HCT116 (cell line): ENCODE data around the gene GABRE. TPM values are rescaled to one million over a fixed set of nuclear protein-coding genes. Genes with fewer than 3 reads are reported as not detected.

ENCODE experiments used
- ATAC-seq: fragments of 200-7000 bp; cut with Tn5 transposase; 2 replicates; pipeline ENCODE4 v1.9.1; 2020; ENCODE audit warnings: mild to moderate bottlenecking, moderate library complexity
- BruUV-seq: library from RNA; stranded (reverse); fragments of 400-500 nt; replicated peaks from 2 replicates; lab custom pipeline; 2021; lab: Mats Ljungman, UMichigan
- CTCF ChIA-PET: fragments of 300-600 bp; sonication (Branson Sonifier 250); formaldehyde crosslinking; loops from one replicate; lab custom pipeline; 2021; ENCODE audit warnings: antibody characterized with exemption; lab: Charles Lee
- POLR2A ChIA-PET: fragments of 300-600, 350-600 bp; sonication (Branson Sonifier 250); formaldehyde crosslinking; loops from one replicate; lab custom pipeline; 2021; ENCODE audit warnings: antibody characterized with exemption; lab: Charles Lee
- RAD21 ChIA-PET, 2 experiments: fragments of 300-600 bp; sonication (Branson Sonifier 250); formaldehyde crosslinking; loops; one replicate each; lab custom pipeline; 2023; ENCODE audit warnings: low total read pairs in 2 of 2; ENCODE audit not compliant: uncharacterized antibody in 2 of 2, unreplicated experiment in 2 of 2, low non-redundant PET in 1 of 2; lab: Charles Lee
- DNase-seq: peaks from one replicate; pipeline ENCODE4 v3.0.0-alpha.2; 2010; ENCODE audit warnings: low read depth, low spot score
- H2AFZ ChIP-seq: fragments of 200-600 bp; shearing (Covaris generic), sonication (generic); 2 replicates; pipeline ENCODE4 v1.6.1; 2017; ENCODE audit warnings: low read depth, mixed run types, mixed read lengths, antibody characterized with exemption, low read length; ENCODE audit not compliant: poor library complexity, severe bottlenecking
- H3K27ac ChIP-seq: 2 replicates; pipeline ENCODE4 v1.5.1; 2012; ENCODE audit warnings: low read depth, low read length
- H3K27me3 ChIP-seq: fragments of 200-600 bp; sonication (generic); 2 replicates; pipeline ENCODE4 v1.6.1; 2016; ENCODE audit warnings: mixed run types, low read length, mixed read lengths; ENCODE audit not compliant: insufficient read depth
- H3K36me3 ChIP-seq, 2 experiments: fragments of 200-500 bp in 1 of 2; fragments of 200-600 bp in 1 of 2; sonication (Bioruptor generic) in 1 of 2; sonication (generic) in 1 of 2; 2 replicates each; pipeline versions ENCODE4 v1.5.1 to v1.6.1; 2014 to 2016; ENCODE audit warnings: low read length in 2 of 2, inconsistent platforms in 1 of 2, mixed read lengths in 1 of 2, mixed run types in 1 of 2; ENCODE audit not compliant: insufficient read depth in 2 of 2, control insufficient read depth in 1 of 2
- H3K4me1 ChIP-seq, 2 experiments: fragments of 200-600 bp in 1 of 2; sonication (generic) in 1 of 2; 2 replicates each; pipeline versions ENCODE4 v1.5.1 to v1.6.1; 2012 to 2017; ENCODE audit warnings: low read length in 2 of 2, inconsistent platforms in 1 of 2, mild to moderate bottlenecking in 1 of 2, mixed read lengths in 1 of 2, mixed run types in 1 of 2, moderate library complexity in 1 of 2; ENCODE audit not compliant: insufficient read depth in 2 of 2, control insufficient read depth in 1 of 2
- H3K4me2 ChIP-seq: fragments of 200-600 bp; sonication (generic); 2 replicates; pipeline ENCODE4 v1.6.1; 2017; ENCODE audit warnings: mixed run types, low read length, mixed read lengths
- H3K4me3 ChIP-seq, 2 experiments: fragments of 200-600 bp in 1 of 2; sonication (generic) in 1 of 2; replicated peaks in 1 of 2; 2 replicates each; pipeline ENCODE4 v1.5.1; 2011 to 2016; ENCODE audit warnings: low read length in 2 of 2, control low read depth in 1 of 2, low read depth in 1 of 2, mild to moderate bottlenecking in 1 of 2, mixed read lengths in 1 of 2, mixed run types in 1 of 2
- H3K79me2 ChIP-seq: fragments of 200-600 bp; sonication (generic); 2 replicates; pipeline ENCODE4 v1.6.1; 2017; ENCODE audit warnings: mild to moderate bottlenecking, mixed run types, low read length, moderate library complexity, mixed read lengths; ENCODE audit not compliant: insufficient read depth
- H3K9ac ChIP-seq: fragments of 200-600 bp; sonication (generic); 2 replicates; pipeline ENCODE4 v1.6.1; 2016; ENCODE audit warnings: low read length, mixed read lengths
- H3K9me2 ChIP-seq: fragments of 200-600 bp; sonication (generic), shearing (Covaris generic); 2 replicates; pipeline ENCODE4 v1.6.1; 2017; ENCODE audit warnings: mixed run types, mild to moderate bottlenecking, moderate library complexity; ENCODE audit not compliant: insufficient read depth
- H3K9me3 ChIP-seq, 2 experiments: fragments of 200-500 bp in 1 of 2; fragments of 200-600 bp in 1 of 2; sonication (Bioruptor generic) in 1 of 2; sonication (generic) in 1 of 2; 2 replicates each; pipeline ENCODE4 v1.6.1; 2014 to 2017; ENCODE audit warnings: low read length in 2 of 2, mixed read lengths in 2 of 2, inconsistent platforms in 1 of 2, low read depth in 1 of 2, mild to moderate bottlenecking in 1 of 2, mixed run types in 1 of 2, moderate library complexity in 1 of 2; ENCODE audit not compliant: control insufficient read depth in 1 of 2, insufficient read depth in 1 of 2
- H4K20me1 ChIP-seq: fragments of 200-600 bp; sonication (generic), shearing (Covaris generic); 2 replicates; pipeline ENCODE4 v1.6.1; 2017; ENCODE audit warnings: mixed run types, mild to moderate bottlenecking, moderate library complexity; ENCODE audit not compliant: insufficient read depth
- CEBPB ChIP-seq: IDR thresholded peaks from 2 replicates; pipeline ENCODE4 v1.6.1; 2012; ENCODE audit warnings: low read depth
- ELF1 ChIP-seq: IDR thresholded peaks from 2 replicates; pipeline ENCODE4 v1.6.1; 2012; ENCODE audit warnings: low read depth, borderline replicate concordance
- EZH2 ChIP-seq: fragments of 200-600 bp; sonication (generic); IDR thresholded peaks from 2 replicates; pipeline ENCODE4 v1.6.1; 2017; ENCODE audit warnings: antibody characterized with exemption, mixed run types
- FOSL1 ChIP-seq: IDR thresholded peaks from 2 replicates; pipeline ENCODE4 v1.6.1; 2012; ENCODE audit warnings: low read depth
- JUND ChIP-seq: IDR thresholded peaks from 2 replicates; pipeline ENCODE4 v1.6.1; 2012
- POLR2A ChIP-seq: IDR thresholded peaks from 2 replicates; pipeline ENCODE4 v1.7.0; 2011; ENCODE audit warnings: borderline replicate concordance; ENCODE audit not compliant: insufficient read depth, insufficient read length; ENCODE audit errors: extremely low read depth
- RAD21 ChIP-seq: IDR thresholded peaks from 2 replicates; pipeline ENCODE4 v1.6.1; 2012; ENCODE audit warnings: low read depth, mild to moderate bottlenecking
- SIN3A ChIP-seq: IDR thresholded peaks from 2 replicates; pipeline ENCODE4 v1.6.1; 2012; ENCODE audit warnings: low read depth
- SP1 ChIP-seq: IDR thresholded peaks from 2 replicates; pipeline ENCODE4 v1.6.1; 2012; ENCODE audit warnings: low read depth
- SRF ChIP-seq: IDR thresholded peaks from 2 replicates; pipeline ENCODE4 v1.6.1; 2012; ENCODE audit warnings: low read depth
- ZNF274 ChIP-seq: fragments of 200-500 bp; sonication (Bioruptor generic); IDR thresholded peaks from 2 replicates; pipeline ENCODE4 v1.6.1; 2014; ENCODE audit warnings: mild to moderate bottlenecking, low read depth, low read length, inconsistent platforms
- intact Hi-C: fragments of 100-400 bp; cut with micrococcal nuclease; formaldehyde crosslinking; loops from 2 replicates; pipeline ENCODE4 v1.10.0; 2022
- total RNA-seq: library from RNA; stranded (reverse); gene quantifications from one replicate; pipeline ENCODE4 v1.2.1, GENCODE V29; 2021; ENCODE audit not compliant: unreplicated experiment
- TF ChIP-seq, protein P1 (sequence below): IDR thresholded peaks from 2 replicates; pipeline ENCODE4 v1.6.1; 2012
- TF ChIP-seq, protein P2 (sequence below), 3 experiments: fragments of 200-600 bp in 1 of 3; sonication (generic) in 1 of 3; IDR thresholded peaks in 2 of 3; conservative IDR thresholded peaks in 1 of 3; 2 replicates each; pipeline ENCODE4 v1.5.1; 2012 to 2017; ENCODE audit warnings: low read depth in 2 of 3, low read length in 2 of 3, antibody characterized with exemption in 1 of 3, borderline replicate concordance in 1 of 3, control low read depth in 1 of 3, mild to moderate bottlenecking in 1 of 3, mixed read lengths in 1 of 3, mixed run types in 1 of 3, moderate library complexity in 1 of 3; ENCODE audit not compliant: insufficient read depth in 1 of 3
- TF ChIP-seq, protein P3 (sequence below): IDR thresholded peaks from 2 replicates; pipeline ENCODE4 v1.6.1; 2012
- TF ChIP-seq, protein P4 (sequence below): IDR thresholded peaks from 2 replicates; pipeline ENCODE4 v1.6.1; 2011; ENCODE audit warnings: mild to moderate bottlenecking, low read length, moderate library complexity; ENCODE audit not compliant: insufficient replicate concordance; ENCODE audit errors: extremely low read depth
- TF ChIP-seq, protein P5 (sequence below): IDR thresholded peaks from 2 replicates; pipeline ENCODE4 v1.6.1; 2012; ENCODE audit warnings: low read depth

GABRE gene
- total RNA-seq, 1 experiment from 2014 or later: 3.9 TPM

DNA sequence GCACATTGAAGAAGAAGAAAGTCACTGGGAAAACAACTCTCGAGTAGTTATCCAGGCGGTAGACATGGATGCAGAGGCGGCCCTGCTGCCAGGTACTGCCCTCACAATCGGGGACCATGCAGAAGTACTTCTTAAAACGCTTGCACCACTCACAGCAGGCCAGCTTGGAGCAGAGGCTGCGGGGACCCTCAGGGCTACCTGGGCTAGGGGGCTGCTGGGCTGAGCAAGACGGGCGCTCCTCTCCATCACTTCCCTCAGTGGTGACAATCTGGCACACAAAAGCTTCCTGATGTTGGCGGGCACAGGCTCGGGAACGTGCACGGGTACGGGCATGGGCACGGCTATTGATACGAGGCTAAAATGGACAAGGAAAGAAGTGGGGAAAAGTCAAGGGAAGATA is 19.7 kb downstream of the GABRE start:
- BruUV-seq: no TSS peak

More for the DNA sequence above, 19.7 kb downstream of the GABRE start:
- Histone ChIP-seq H3K27me3 (no peaks in the 10 kb centered on the region), H3K4me3 (no peak overlapping the region), H3K9ac (no peak overlapping the region), H3K79me2 (no peaks in the 10 kb centered on the region), H3K27ac (no peak overlapping the region), H3K36me3 (no peaks in the 10 kb centered on the region), H3K4me2 (no peak overlapping the region), H4K20me1 (no peaks in the 10 kb centered on the region), H3K4me1 (no peaks in the 10 kb centered on the region), H3K9me2 (no peaks in the 10 kb centered on the region), H2AFZ (no peak overlapping the region), H3K9me3 (no peaks in the 10 kb centered on the region)
- intact Hi-C loops: no loop called here
- ChIA-PET RAD21 (no interaction called here), CTCF (no interaction called here), POLR2A (no interaction called here)
- ATAC-seq (no peak), DNase-seq (no peak)
- TF ChIP-seq SIN3A: no peak
- no peak for TF ChIP-seq JUND
- TF ChIP-seq, protein P1, sequence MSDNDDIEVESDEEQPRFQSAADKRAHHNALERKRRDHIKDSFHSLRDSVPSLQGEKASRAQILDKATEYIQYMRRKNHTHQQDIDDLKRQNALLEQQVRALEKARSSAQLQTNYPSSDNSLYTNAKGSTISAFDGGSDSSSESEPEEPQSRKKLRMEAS: no peak
- TF ChIP-seq ZNF274: no peak
- TF ChIP-seq EZH2: no peak
- TF ChIP-seq, protein P2, sequence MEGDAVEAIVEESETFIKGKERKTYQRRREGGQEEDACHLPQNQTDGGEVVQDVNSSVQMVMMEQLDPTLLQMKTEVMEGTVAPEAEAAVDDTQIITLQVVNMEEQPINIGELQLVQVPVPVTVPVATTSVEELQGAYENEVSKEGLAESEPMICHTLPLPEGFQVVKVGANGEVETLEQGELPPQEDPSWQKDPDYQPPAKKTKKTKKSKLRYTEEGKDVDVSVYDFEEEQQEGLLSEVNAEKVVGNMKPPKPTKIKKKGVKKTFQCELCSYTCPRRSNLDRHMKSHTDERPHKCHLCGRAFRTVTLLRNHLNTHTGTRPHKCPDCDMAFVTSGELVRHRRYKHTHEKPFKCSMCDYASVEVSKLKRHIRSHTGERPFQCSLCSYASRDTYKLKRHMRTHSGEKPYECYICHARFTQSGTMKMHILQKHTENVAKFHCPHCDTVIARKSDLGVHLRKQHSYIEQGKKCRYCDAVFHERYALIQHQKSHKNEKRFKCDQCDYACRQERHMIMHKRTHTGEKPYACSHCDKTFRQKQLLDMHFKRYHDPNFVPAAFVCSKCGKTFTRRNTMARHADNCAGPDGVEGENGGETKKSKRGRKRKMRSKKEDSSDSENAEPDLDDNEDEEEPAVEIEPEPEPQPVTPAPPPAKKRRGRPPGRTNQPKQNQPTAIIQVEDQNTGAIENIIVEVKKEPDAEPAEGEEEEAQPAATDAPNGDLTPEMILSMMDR (IDR thresholded peaks at IDR 0.05 in 2 of 3, conservative IDR thresholded peaks at IDR 0.05 in 1 of 3; ENCODE audit: borderline replicate concordance in 1 of 3, insufficient read depth in 1 of 3, low read depth in 2 of 3, low read length in 2 of 3): no peak
- TF ChIP-seq POLR2A: no peak
- no peak for TF ChIP-seq RAD21
- TF ChIP-seq ELF1: no peak
- TF ChIP-seq, protein P3, sequence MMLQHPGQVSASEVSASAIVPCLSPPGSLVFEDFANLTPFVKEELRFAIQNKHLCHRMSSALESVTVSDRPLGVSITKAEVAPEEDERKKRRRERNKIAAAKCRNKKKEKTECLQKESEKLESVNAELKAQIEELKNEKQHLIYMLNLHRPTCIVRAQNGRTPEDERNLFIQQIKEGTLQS: no peak
- TF ChIP-seq FOSL1: no peak
- TF ChIP-seq, protein P4, sequence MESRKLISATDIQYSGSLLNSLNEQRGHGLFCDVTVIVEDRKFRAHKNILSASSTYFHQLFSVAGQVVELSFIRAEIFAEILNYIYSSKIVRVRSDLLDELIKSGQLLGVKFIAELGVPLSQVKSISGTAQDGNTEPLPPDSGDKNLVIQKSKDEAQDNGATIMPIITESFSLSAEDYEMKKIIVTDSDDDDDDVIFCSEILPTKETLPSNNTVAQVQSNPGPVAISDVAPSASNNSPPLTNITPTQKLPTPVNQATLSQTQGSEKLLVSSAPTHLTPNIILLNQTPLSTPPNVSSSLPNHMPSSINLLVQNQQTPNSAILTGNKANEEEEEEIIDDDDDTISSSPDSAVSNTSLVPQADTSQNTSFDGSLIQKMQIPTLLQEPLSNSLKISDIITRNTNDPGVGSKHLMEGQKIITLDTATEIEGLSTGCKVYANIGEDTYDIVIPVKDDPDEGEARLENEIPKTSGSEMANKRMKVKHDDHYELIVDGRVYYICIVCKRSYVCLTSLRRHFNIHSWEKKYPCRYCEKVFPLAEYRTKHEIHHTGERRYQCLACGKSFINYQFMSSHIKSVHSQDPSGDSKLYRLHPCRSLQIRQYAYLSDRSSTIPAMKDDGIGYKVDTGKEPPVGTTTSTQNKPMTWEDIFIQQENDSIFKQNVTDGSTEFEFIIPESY: no peak
- no peak for TF ChIP-seq CEBPB
- no peak for TF ChIP-seq SP1
- TF ChIP-seq, protein P5, sequence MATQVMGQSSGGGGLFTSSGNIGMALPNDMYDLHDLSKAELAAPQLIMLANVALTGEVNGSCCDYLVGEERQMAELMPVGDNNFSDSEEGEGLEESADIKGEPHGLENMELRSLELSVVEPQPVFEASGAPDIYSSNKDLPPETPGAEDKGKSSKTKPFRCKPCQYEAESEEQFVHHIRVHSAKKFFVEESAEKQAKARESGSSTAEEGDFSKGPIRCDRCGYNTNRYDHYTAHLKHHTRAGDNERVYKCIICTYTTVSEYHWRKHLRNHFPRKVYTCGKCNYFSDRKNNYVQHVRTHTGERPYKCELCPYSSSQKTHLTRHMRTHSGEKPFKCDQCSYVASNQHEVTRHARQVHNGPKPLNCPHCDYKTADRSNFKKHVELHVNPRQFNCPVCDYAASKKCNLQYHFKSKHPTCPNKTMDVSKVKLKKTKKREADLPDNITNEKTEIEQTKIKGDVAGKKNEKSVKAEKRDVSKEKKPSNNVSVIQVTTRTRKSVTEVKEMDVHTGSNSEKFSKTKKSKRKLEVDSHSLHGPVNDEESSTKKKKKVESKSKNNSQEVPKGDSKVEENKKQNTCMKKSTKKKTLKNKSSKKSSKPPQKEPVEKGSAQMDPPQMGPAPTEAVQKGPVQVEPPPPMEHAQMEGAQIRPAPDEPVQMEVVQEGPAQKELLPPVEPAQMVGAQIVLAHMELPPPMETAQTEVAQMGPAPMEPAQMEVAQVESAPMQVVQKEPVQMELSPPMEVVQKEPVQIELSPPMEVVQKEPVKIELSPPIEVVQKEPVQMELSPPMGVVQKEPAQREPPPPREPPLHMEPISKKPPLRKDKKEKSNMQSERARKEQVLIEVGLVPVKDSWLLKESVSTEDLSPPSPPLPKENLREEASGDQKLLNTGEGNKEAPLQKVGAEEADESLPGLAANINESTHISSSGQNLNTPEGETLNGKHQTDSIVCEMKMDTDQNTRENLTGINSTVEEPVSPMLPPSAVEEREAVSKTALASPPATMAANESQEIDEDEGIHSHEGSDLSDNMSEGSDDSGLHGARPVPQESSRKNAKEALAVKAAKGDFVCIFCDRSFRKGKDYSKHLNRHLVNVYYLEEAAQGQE: no peak
- no peak for TF ChIP-seq SRF
